Thyroid gland (tissue), 4 donors: ENCODE data around the gene E4F1. TPM values are rescaled to one million over a fixed set of nuclear protein-coding genes. Genes with fewer than 3 reads are reported as not detected.

ENCODE experiments used
- DNase-seq, 2 donors: peaks; one replicate each; pipeline ENCODE4 v3.0.0-alpha.2; 2019
- H3K27ac ChIP-seq, 3 donors: fragments of 200-600 bp; sonication (generic); 1 replicate in 2 of 3; 2 replicates in 1 of 3; pipeline ENCODE4 v1.5.1; 2016 to 2019; ENCODE audit warnings: mild to moderate bottlenecking in 1 of 3, moderate library complexity in 1 of 3
- H3K27me3 ChIP-seq: fragments of 200-600 bp; sonication (generic); one replicate; pipeline ENCODE4 v1.5.1; 2019
- H3K36me3 ChIP-seq, 2 donors: fragments of 200-600 bp; sonication (generic); one replicate each; pipeline ENCODE4 v1.5.1; 2016 to 2019
- H3K4me1 ChIP-seq, 2 donors: fragments of 200-600 bp; sonication (generic); one replicate each; pipeline ENCODE4 v1.5.1; 2017 to 2019
- H3K4me3 ChIP-seq, 3 donors: fragments of 200-600 bp; sonication (generic); replicated peaks in 1 of 3; 1 replicate in 2 of 3; 2 replicates in 1 of 3; pipeline ENCODE4 v1.5.1; 2016; ENCODE audit warnings: mild to moderate bottlenecking in 1 of 3
- H3K9me3 ChIP-seq: fragments of 200-600 bp; sonication (generic); one replicate; pipeline ENCODE4 v1.5.1; 2017
- POLR2A ChIP-seq, 2 donors: fragments of 450-650 bp; IDR thresholded peaks; one replicate each; pipeline ENCODE4 v1.6.1; 2017; ENCODE audit warnings: antibody characterized with exemption in 2 of 2, mild to moderate bottlenecking in 2 of 2, moderate library complexity in 1 of 2
- WGBS, 2 donors: methylation state at CpG; one replicate each; pipeline ENCODE4 v1.1.5; 2017; 5-methylcytosine and 5-hydroxymethylcytosine counted together
- intact Hi-C: fragments of 100-400 bp; cut with DNase I; formaldehyde crosslinking; loops from one replicate; pipeline ENCODE4 v1.15.1; 2023
- total RNA-seq, 4 donors: library from RNA; depleted of rRNA; stranded (reverse); fragments of >200 nt; gene quantifications; one replicate each; pipeline ENCODE4 v1.2.3, GENCODE V29; 2016
- TF ChIP-seq, protein P1 (sequence below), 6 experiments: fragments of 200-600 bp in 3 of 6; fragments of 450-650 bp in 3 of 6; sonication (generic) in 3 of 6; IDR thresholded peaks; one replicate each; pipeline ENCODE4 v1.5.1; 2016 to 2019; ENCODE audit warnings: antibody characterized with exemption in 6 of 6, mild to moderate bottlenecking in 2 of 6, inconsistent platforms in 1 of 6, moderate library complexity in 1 of 6

The E4F1 gene
- total RNA-seq, 4 donors from 2014 or later = 35.3 to 55.7 (median 41.3) TPM

DNA sequence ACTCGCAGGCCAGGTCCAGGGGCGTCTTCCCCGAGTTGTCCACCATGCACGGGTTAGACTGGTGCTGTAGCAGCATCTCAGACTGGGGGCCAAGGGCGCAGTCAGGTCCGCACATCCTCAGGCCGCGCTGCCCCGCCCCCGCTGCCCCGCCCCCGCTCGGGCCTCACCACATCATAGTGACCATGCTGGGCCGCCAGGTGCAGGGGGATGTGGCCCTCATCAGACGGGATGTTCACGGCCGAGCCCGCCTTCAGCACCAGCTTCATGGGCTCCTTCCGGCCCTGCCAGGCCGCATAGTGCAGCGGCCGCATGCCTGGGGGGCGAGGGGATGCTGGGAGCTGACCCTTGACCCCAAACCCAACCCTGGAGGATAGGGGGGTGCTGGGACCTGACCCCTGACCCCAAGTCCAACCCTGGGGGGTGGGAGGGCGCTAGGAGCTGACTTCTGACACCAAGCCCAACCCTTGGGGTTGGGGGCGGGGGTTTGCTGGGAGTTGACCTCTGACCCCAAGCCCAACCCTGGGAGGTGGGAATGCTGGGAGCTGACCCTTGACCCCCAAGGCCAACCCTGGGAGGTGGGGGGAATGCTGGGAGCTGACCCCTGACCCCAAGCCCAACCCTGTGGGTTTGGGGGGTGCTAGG, 34.0 kb upstream of the E4F1 start:
- no peak overlapping the region for H3K4me3 ChIP-seq
- intact Hi-C loops = no loop called here
- DNase-seq = no peak
- TF ChIP-seq, protein P1, sequence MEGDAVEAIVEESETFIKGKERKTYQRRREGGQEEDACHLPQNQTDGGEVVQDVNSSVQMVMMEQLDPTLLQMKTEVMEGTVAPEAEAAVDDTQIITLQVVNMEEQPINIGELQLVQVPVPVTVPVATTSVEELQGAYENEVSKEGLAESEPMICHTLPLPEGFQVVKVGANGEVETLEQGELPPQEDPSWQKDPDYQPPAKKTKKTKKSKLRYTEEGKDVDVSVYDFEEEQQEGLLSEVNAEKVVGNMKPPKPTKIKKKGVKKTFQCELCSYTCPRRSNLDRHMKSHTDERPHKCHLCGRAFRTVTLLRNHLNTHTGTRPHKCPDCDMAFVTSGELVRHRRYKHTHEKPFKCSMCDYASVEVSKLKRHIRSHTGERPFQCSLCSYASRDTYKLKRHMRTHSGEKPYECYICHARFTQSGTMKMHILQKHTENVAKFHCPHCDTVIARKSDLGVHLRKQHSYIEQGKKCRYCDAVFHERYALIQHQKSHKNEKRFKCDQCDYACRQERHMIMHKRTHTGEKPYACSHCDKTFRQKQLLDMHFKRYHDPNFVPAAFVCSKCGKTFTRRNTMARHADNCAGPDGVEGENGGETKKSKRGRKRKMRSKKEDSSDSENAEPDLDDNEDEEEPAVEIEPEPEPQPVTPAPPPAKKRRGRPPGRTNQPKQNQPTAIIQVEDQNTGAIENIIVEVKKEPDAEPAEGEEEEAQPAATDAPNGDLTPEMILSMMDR (IDR thresholded peaks at IDR 0.05) = no peak
- TF ChIP-seq POLR2A (IDR thresholded peaks at IDR 0.05) = no peak
- 98 to 100% methylated on average over 4 to 13 of the region's 25 CpGs for WGBS, 2 donors
- no peak overlapping the region for H3K27ac ChIP-seq
- no peaks in the 10 kb centered on the region for H3K9me3 ChIP-seq
- no peaks in the 10 kb centered on the region for H3K36me3 ChIP-seq
- no peaks in the 10 kb centered on the region for H3K4me1 ChIP-seq
- H3K27me3 ChIP-seq = no peaks in the 10 kb centered on the region

DNA sequence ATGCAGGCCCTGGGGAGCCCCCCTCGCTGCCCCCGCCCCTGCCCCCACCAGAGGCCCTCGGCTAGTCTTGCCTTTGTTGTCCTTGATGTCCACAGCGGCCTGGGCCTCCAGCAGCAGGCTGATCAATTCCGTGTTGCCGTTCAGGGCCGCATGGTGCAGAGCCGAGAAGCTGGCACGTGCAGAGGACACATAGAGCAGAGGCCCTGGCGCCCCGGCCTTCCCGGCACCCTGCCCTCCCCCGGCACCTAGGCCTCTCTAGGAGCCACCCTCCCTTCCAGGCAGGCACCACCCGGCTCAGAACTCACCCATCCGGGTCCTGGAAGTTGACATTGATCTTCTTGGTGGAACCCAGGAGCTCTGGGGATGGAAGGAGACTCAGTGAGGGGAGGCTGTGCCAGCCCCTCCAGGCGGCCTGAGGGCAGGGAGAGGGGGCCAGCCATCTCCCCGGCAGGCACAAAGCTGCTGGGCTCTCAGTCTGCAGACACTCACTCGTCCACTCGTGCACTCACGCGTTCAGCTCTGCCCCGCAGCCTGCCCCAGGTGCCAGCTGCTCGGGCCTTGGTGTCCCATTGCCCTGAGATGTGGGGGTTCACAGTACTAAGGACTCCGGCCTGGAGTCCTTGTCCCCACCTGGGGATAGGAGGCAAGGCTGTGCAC, 33.3 kb upstream of the E4F1 start:
- DNase-seq = no peak

DNA sequence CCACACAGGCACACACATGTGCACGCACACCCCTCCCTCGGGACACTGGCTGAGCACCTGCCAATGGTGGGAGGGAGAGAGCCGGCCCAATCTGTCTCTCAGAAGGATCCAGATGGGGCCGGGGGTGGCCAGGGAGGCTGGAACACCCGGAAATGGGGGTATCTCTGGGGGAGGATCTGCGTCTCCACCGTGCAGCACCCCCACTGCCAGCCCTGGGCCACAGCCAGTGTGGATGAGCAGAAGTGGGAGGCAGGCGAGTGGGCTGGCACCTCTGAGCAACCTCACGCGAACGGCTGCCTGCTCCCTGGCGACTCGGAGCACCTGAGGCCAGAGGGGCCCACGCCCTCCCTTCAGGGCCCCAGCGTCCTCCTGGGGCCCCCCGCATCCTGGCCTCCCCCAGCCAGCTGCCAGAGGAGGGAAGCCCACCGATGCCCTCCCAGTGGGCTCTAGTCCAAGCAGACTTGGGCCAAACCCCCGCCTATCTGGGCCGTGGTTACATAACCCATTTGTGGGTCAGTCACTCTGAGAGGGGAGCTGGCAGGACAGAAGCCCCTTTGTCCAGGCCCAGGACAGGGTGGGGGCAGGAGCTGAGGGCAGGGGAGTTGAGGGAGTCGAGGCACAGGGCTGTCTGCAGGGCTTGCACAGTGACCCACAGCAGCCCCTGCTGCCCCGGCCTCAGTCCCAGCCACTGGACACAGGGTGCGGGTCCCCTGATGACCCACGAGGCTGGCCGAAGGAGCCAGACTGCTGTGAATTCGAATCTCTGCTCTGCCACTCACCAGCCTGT, 32.5 kb upstream of the E4F1 start:
- DNase-seq = no peak
- WGBS, 2 donors = 81 to 86% methylated on average over 17 to 18 of the region's 25 CpGs

More for the DNA sequence above, 33.3 kb upstream of the E4F1 start:
- H3K9me3 ChIP-seq = no peaks in the 10 kb centered on the region
- WGBS, 2 donors = 83 to 86% methylated on average over 7 to 15 of the region's 24 CpGs
- peaks cover 2 to 3% of the 10 kb centered on the region in 2 donors for H3K4me1 ChIP-seq
- no peaks in the 10 kb centered on the region for H3K36me3 ChIP-seq
- H3K27me3 ChIP-seq = no peaks in the 10 kb centered on the region
- intact Hi-C loops = loop anchor here (10.0 kb wide), 1 partner anchor 235 kb away; the partner anchor contains the start of gene CCNF
- H3K4me3 ChIP-seq = no peak overlapping the region
- no peak overlapping the region for H3K27ac ChIP-seq
- no peak for TF ChIP-seq POLR2A (IDR thresholded peaks at IDR 0.05)
- TF ChIP-seq, protein P1 (IDR thresholded peaks at IDR 0.05) = no peak

DNA sequence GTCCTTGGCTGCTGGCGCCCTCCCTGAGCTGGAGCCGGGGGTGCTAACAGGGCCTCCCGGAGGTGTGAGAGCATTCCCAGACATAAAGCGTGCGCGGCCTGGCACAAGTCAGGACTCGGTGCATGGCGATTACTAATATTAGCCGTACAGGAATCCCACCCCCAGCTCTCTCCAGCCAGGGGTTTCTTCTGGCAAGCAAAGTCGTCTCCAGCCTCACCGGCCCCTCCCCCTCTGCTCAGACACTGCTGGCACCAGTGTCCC, 32.0 kb upstream of the E4F1 start:
- H3K4me1 ChIP-seq = peaks cover 10 to 13% of the 10 kb centered on the region in 2 donors
- intact Hi-C loops = loop anchor here (10.0 kb wide), 1 partner anchor 233 kb away; the partner anchor contains the start of gene CCNF
- no peak for DNase-seq
- TF ChIP-seq POLR2A (IDR thresholded peaks at IDR 0.05) = no peak
- no peaks in the 10 kb centered on the region for H3K36me3 ChIP-seq
- no peaks in the 10 kb centered on the region for H3K9me3 ChIP-seq
- 89 to 91% methylated on average over 8 to 9 of the region's 11 CpGs for WGBS, 2 donors
- no peak overlapping the region for H3K27ac ChIP-seq
- H3K4me3 ChIP-seq = no peak overlapping the region
- H3K27me3 ChIP-seq = no peaks in the 10 kb centered on the region

More for the DNA sequence above, 32.5 kb upstream of the E4F1 start:
- Histone ChIP-seq H3K36me3 (no peaks in the 10 kb centered on the region), H3K9me3 (no peaks in the 10 kb centered on the region), H3K4me1 (peaks cover 10% of the 10 kb centered on the region in 2 donors), H3K27me3 (no peaks in the 10 kb centered on the region), H3K27ac (no peak overlapping the region), H3K4me3 (no peak overlapping the region)
- TF ChIP-seq, protein P1 (IDR thresholded peaks at IDR 0.05) = no peak
- no peak for TF ChIP-seq POLR2A (IDR thresholded peaks at IDR 0.05)
- intact Hi-C loops = loop anchor here (10.0 kb wide), 1 partner anchor 234 kb away; the partner anchor contains the start of gene CCNF

DNA sequence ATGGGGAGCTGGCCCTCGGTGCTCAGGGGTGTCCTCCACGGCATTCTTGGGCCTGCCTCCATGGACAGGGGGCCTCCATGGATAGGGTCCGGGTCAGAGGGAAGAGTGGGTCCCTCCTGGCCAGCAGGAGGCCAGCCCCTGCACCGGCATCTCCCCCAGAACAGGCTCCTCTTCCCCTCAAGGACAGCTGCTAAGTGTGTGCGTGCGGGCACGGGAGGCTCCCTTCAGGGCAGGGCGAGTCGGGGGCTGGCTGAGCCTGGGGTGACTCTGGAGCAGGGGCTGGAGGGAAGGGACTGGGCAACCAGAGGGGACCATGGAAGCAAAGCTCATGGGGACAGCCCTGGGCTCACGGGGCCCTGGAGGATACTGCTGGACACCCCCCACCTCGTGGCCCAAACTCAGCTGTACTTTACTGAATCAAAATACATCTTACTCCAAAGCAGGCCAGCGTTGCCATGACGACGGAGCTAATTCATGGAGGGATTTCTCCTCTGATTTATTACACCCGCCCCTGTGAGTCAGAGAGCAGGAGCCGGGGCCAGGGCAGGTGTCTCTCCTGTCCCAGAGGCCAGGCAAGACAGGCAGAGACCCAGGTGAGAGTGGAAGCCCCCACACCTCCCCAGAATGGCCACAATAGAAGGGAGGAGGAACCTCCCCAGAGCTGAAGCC, 29.1 kb upstream of the E4F1 start:
- Histone ChIP-seq H3K27ac (no peak overlapping the region), H3K9me3 (no peaks in the 10 kb centered on the region), H3K27me3 (no peaks in the 10 kb centered on the region), H3K4me3 (no peak overlapping the region), H3K4me1 (peaks cover 10 to 13% of the 10 kb centered on the region in 2 donors), H3K36me3 (no peaks in the 10 kb centered on the region)
- no peak for DNase-seq
- intact Hi-C loops = loop anchor here (10.0 kb wide), 1 partner anchor 231 kb away; the partner anchor contains the start of gene CCNF
- TF ChIP-seq, protein P1 (IDR thresholded peaks at IDR 0.05) = no peak
- no peak for TF ChIP-seq POLR2A (IDR thresholded peaks at IDR 0.05)
- 68 to 73% methylated on average over 6 to 9 of the region's 16 CpGs for WGBS, 2 donors
